NCI-H345 treated with DMSO at 0.1 percent for 48 hours (cell line): Measurements from ENCODE around the gene PPP1R13L.
A peak's percentile ranks its signal among the peaks of the same experiment; 100 is the strongest.
"Not testable (repeated sequence)": the region's sequence is repeated elsewhere in the genome, so short reads cannot be mapped to it uniquely, and the experiment has no call there.

ENCODE experiments used
- DNase-seq: peaks from one replicate; lab custom pipeline; 2025; ENCODE audit not compliant: unreplicated experiment; lab: John Stamatoyannopoulos, UW

The PPP1R13L gene

GRCh38 chr19:45431008-45431407 is 26.1 kb upstream of the PPP1R13L start:
- DNase-seq = not testable (repeated sequence)

GRCh38 chr19:45429896-45430295 is 25.0 kb upstream of the PPP1R13L start:
- DNase-seq = not testable (repeated sequence)

GRCh38 chr19:45428384-45429231 is 23.7 kb upstream of the PPP1R13L start:
- no peak for DNase-seq

DNA sequence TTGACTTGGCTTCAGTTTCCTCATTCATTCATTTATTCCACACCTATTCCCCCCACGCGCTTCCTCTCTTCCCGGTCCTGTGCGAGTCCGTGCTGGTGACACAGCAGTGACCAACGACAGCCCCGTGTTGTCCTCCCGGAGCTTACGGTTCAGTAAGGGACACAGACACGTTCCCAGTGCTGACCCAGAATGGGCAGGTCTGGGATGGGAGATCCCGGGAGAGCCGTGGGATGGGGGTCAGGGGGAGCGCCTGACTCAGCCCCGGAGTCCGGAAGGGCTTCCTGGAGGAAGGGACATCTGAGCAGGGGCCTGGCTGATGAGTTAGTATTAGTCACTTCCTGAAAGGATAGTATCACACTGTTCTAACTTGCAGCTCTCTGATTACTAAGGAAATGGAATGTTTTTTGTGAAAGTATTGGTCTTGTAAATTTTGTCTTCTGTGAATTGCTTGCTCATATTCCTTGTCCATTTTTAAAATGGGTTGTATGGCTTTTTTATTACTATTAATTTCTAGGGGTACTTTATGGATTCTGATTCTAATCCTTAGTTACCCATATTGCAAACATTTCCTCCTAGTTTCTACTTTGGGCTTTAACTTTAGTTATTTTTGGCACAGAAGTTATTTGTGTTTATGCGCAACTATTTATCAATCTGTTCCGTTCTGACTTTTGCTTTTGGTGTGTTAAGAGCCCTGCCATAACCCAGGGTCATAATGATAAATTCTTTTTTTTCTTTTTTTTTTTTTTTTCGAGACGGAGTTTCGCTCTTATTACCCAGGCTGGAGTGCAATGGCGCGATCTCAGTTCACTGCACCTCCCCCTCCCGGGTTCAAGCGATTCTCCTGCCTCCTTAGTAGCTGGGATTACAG is 19.6 kb upstream of the PPP1R13L start:
- no peak for DNase-seq

- peak; percentile 89 for DNase-seq
Measured at GRCh38 chr19:45423589-45424190, 18.8 kb upstream of the PPP1R13L start, which contains the start of gene ERCC1. Gene ERCC1 (minus strand): TSS chr19:45423917. CDS start chr19:45423374, 543 bp downstream.

GRCh38 chr19:45423033-45423588 is 18.2 kb upstream of the PPP1R13L start:
- DNase-seq = no peak

DNA sequence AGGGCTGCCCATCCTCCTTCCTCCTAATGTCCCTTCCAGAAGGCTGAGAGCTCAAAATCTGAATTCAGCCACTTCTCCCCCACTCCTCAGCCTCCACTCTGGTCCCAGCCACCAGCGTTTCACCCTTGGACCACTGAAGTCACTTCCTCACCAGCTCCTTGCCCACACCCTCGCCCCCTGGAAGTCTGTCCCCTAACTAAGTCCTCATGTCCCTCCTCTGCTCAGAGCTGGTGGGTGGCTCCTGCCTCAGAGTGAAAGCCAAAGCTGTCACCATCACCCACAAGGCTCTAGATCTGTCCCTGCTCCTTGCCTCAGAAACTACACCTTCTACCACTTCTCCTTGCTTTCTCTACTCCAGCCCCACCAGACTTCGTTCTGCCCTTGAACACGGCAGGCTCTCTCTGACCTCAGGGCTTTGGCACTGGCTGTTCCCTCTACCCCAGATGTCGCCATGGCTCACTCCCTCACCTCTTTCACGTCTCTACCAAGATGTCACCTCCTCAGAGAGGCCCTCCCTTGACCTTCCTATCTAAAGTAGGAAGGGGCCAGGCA is 17.2 kb upstream of the PPP1R13L start:
- no peak for DNase-seq

DNA sequence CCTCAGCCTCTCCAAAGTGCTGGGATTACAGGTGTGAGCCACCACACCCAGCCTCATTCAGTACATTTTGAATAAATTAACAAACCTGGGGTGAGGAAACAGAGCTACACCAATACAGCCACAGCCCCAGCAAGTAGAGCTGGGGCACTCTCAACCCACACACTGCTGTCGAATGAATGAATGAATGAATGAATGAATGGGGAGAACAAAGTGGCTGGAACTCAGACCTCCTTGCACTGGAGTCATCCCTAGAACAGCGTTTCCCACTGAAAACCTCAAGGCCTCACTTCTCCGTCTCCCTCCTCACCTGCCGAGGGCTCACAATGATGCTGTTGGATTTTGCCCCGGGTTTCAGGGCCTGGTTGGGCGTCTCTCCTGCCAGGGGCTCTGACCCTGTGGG is 16.0 kb upstream of the PPP1R13L start:
- no peak for DNase-seq

GRCh38 chr19:45420356-45420755 is 15.5 kb upstream of the PPP1R13L start:
- DNase-seq = no peak

DNA sequence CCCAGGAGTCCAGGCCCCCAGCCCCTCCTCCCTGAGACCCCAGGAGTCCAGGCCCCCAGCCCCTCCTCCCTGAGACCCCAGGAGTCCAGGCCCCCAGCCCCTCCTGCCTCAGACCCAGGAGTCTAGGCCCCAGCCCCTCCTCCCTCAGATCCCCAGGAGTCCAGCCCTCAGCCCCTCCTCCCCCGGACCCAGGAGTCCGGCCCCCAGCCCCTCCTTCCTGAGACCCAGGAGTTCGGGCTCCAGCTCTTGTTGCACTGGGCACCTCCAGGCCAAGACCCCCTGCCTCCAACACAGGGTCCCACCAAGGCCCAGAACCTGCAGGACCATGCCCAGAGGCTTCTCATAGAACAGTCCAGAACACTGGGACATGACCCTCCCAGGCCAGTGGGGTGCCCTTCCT is 15.0 kb upstream of the PPP1R13L start:
- no peak for DNase-seq

DNA sequence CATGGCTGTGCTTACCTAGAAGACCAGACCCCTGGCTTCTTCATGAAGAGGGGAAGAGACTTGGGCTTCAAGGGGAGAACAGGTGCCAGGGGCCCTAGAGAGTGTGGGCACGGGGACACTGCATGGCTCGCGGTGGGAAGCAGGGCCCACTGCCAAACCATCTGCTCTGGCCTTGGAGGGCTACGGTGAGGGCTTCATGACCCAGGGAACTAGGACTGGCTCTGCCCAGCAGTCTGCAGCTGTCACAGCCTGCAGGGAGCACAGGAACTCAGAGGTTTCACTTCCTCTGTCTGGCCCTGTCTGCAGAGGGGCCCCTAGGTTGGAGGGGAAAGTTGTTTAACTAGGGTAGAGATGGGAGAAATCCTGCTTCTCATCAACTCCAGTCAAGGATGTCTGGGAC is 14.5 kb upstream of the PPP1R13L start:
- no peak for DNase-seq

DNA sequence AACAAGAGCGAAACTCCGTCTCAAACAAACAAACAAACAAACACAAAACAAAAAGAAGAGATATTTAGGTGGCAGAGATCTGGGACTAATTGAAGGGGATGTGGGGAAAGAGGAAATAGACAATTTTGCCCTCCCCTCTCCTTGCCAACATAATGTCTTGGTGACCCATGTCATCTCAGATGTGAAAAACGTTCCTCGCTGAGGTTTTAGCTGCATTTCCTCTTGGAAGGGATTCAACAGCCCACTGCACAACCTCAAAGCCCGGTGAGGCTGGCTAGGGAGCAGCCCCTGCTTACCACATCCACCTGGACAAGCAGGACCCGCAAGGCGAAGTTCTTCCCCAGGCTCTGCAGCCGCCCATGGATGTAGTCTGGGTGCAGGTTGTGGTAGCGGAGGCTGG is 13.9 kb upstream of the PPP1R13L start:
- DNase-seq = no peak

DNA sequence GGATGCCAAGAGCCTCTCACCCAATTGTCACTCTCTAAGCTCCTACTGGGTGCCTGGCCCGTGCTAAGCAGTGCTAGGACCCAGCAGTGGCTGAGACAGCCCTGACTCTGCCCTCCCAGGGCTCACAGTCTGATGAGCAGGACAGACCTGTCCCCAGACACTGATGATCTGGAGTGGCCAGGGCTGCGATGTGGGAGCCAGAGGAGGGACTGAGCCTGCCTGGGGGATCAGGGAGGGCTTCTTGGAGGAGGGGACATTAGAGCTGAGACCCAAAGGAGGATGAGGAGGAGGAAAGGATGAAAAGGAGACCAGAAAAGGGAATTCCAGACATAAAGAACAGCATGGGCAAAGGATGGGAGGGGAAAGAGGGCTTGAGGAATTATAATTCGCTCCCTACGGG is 12.3 kb upstream of the PPP1R13L start:
- DNase-seq = no peak

DNA sequence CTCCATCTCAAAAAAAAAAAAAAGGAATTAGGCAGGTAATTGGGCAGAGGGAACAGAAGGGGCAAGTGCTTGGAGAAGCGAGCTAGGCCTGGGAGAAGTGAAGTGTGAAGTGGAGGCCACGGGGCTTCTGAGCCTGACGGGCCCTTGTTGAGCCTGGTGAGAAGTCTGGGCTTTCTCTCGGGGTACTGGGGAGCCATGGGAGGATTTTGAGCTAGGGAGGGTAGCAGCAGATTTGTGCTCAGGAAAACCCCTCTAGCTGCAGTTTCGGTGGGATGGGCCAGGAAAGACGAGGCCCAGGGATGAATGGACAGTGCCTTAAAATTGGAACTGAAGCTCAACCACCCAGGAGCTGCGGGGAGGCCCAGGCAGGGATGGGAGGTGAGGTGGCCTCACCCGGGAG is 9.6 kb upstream of the PPP1R13L start:
- no peak for DNase-seq

- no peak for DNase-seq
Measured at GRCh38 chr19:45413497-45413896, 8.6 kb upstream of the PPP1R13L start.

GRCh38 chr19:45410330-45410729 is 5.5 kb upstream of the PPP1R13L start:
- not testable (repeated sequence) for DNase-seq

- DNase-seq = no peak
Measured at GRCh38 chr19:45409557-45409920, 4.7 kb upstream of the PPP1R13L start.

DNA sequence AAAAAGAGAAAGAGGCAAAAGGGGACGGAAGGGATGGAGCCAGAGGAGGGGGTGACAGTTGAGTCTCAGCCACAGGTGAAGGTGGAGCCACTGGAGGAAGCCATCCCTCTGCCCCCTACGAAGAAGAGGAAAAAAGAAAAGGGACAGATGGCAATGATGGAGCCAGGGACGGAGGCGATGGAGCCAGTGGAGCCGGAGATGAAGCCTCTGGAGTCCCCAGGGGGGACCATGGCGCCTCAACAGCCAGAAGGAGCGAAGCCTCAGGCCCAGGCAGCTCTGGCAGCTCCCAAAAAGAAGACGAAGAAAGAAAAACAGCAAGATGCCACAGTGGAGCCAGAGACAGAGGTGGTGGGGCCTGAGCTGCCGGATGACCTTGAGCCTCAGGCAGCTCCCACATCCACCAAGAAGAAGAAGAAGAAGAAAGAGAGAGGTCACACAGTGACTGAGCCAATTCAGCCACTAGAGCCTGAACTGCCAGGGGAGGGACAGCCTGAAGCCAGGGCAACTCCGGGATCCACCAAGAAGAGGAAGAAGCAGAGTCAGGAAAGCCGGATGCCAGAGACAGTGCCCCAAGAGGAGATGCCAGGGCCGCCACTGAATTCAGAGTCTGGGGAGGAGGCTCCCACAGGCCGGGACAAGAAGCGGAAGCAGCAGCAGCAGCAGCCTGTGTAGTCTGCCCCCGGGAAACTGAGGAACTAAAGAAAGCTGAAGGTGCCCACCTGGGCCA is 4.1 kb upstream of the PPP1R13L start:
- no peak for DNase-seq

- DNase-seq = no peak
Measured at GRCh38 chr19:45408121-45408520, 3.3 kb upstream of the PPP1R13L start.

GRCh38 chr19:45407585-45407984 is 2.7 kb upstream of the PPP1R13L start:
- not testable (repeated sequence) for DNase-seq

DNA sequence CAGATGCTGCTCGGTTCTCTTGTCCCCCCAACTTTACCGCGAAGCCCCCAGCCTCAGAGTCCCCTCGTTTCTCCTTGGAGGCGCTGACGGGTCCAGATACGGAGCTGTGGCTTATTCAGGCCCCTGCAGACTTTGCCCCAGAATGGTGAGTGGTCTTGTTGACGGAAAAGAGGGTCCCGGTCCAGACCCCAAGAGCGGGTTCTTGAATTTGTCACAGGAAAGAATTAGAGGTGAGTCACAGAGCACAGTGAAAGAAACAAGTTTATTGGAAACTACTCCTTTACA is 2.2 kb upstream of the PPP1R13L start:
- no peak for DNase-seq
